Endothelial cell of umbilical vein (primary cell): ENCODE measurements around the gene DIO1. TPM values are rescaled to one million over a fixed set of nuclear protein-coding genes. Genes with fewer than 3 reads are reported as not detected.

Source experiments
- BruUV-seq: library from RNA; stranded (reverse); fragments of 400-500 nt; replicated peaks from 2 replicates; lab custom pipeline; 2021; lab: Mats Ljungman, UMichigan
- CTCF ChIA-PET: fragments of 300-600, 350-600 bp; sonication (Branson Sonifier 250); formaldehyde crosslinking; loops from one replicate; lab custom pipeline; 2021; ENCODE audit warnings: antibody characterized with exemption, inconsistent platforms; lab: Charles Lee
- POLR2A ChIA-PET: fragments of 300-600, 350-600 bp; sonication (Branson Sonifier 250); formaldehyde crosslinking; loops from one replicate; lab custom pipeline; 2021; ENCODE audit warnings: antibody characterized with exemption, inconsistent platforms; lab: Charles Lee
- DNase-seq: peaks from one replicate; pipeline ENCODE4 v3.0.0-alpha.2; 2011; ENCODE audit warnings: low read depth, low spot score
- FAIRE-seq: peaks from 2 replicates; lab custom pipeline; 2011; peaks lifted over from hg19 to GRCh38; lab: Jason Lieb, UNC
- H2AFZ ChIP-seq: 2 replicates; pipeline ENCODE4 v1.6.0; 2012; ENCODE audit warnings: low read depth, low read length, control low read depth, inconsistent platforms
- H3K27ac ChIP-seq: 2 replicates; pipeline ENCODE4 v1.5.1; 2011; ENCODE audit warnings: low read depth, mild to moderate bottlenecking, control low read depth, low read length, moderate library complexity; ENCODE audit not compliant: insufficient read depth
- H3K27me3 ChIP-seq, 2 experiments: 2 replicates each; pipeline versions ENCODE4 v1.6.0 to v1.6.1; 2011; ENCODE audit warnings: low read length in 2 of 2, mixed read lengths in 1 of 2; ENCODE audit not compliant: control insufficient read depth in 2 of 2, insufficient read depth in 2 of 2
- H3K36me3 ChIP-seq, 2 experiments: 2 replicates in 1 of 2; 3 replicates in 1 of 2; pipeline ENCODE4 v1.5.1; 2011; ENCODE audit warnings: low read length in 2 of 2, mild to moderate bottlenecking in 1 of 2, moderate library complexity in 1 of 2; ENCODE audit not compliant: control insufficient read depth in 2 of 2, insufficient read depth in 2 of 2; ENCODE audit errors: extremely low read depth in 1 of 2
- H3K4me1 ChIP-seq: 3 replicates; pipeline ENCODE4 v1.5.1; 2011; ENCODE audit warnings: mild to moderate bottlenecking, low read length; ENCODE audit not compliant: control insufficient read depth, insufficient read depth; ENCODE audit errors: extremely low read depth
- H3K4me2 ChIP-seq: 2 replicates; pipeline ENCODE4 v1.6.1; 2011; ENCODE audit warnings: low read length, control low read depth, mixed read lengths; ENCODE audit not compliant: insufficient read depth
- H3K4me3 ChIP-seq, 3 experiments: fragments of 200-600 bp in 1 of 3; sonication (generic), shearing (Covaris generic) in 1 of 3; replicated peaks in 1 of 3; 2 replicates each; pipeline ENCODE4 v1.5.1; 2011 to 2016; ENCODE audit warnings: control low read depth in 3 of 3, low read length in 3 of 3, mild to moderate bottlenecking in 2 of 3, inconsistent platforms in 1 of 3, low read depth in 1 of 3, moderate library complexity in 1 of 3; ENCODE audit not compliant: insufficient read depth in 1 of 3
- H3K79me2 ChIP-seq: 2 replicates; pipeline ENCODE4 v1.6.0; 2012; ENCODE audit warnings: low read length, inconsistent platforms; ENCODE audit not compliant: control insufficient read depth, insufficient read depth
- H3K9ac ChIP-seq: replicated peaks from 2 replicates; pipeline ENCODE3; 2011; ENCODE audit warnings: low read length, control low read depth; ENCODE audit not compliant: insufficient read depth; ENCODE audit errors: extremely low read depth
- H3K9me1 ChIP-seq: replicated peaks from 3 replicates; pipeline ENCODE4 v1.6.0; 2011; ENCODE audit warnings: mild to moderate bottlenecking, low read length; ENCODE audit not compliant: control insufficient read depth, insufficient read depth; ENCODE audit errors: extremely low read depth
- H3K9me3 ChIP-seq: replicated peaks from 2 replicates; pipeline ENCODE4 v1.5.1; 2012; ENCODE audit warnings: low read length, inconsistent platforms; ENCODE audit not compliant: control insufficient read depth, insufficient read depth
- H4K20me1 ChIP-seq: replicated peaks from 2 replicates; pipeline ENCODE3; 2011; ENCODE audit warnings: mild to moderate bottlenecking, low read length; ENCODE audit not compliant: control insufficient read depth, insufficient read depth; ENCODE audit errors: extremely low read depth
- CTCF ChIP-seq, 2 donors: IDR thresholded peaks; 1 replicate in 1 of 2; 2 replicates in 1 of 2; pipeline ENCODE4 v1.5.1; 2011; ENCODE audit warnings: low read length in 2 of 2, mild to moderate bottlenecking in 2 of 2, moderate library complexity in 2 of 2, control low read depth in 1 of 2, inconsistent platforms in 1 of 2, low read depth in 1 of 2; ENCODE audit not compliant: insufficient read depth in 1 of 2; ENCODE audit errors: extremely low read depth in 1 of 2
- EZH2 ChIP-seq: IDR thresholded peaks from 2 replicates; pipeline ENCODE4 v1.6.1; 2012; ENCODE audit warnings: borderline replicate concordance, low read depth, mild to moderate bottlenecking, moderate library complexity, low read length, inconsistent platforms; ENCODE audit not compliant: severe bottlenecking
- FOS ChIP-seq: IDR thresholded peaks from 2 replicates; pipeline ENCODE4 v1.6.1; 2011; ENCODE audit warnings: mild to moderate bottlenecking, low read length, moderate library complexity, borderline replicate concordance; ENCODE audit not compliant: insufficient read depth
- GATA2 ChIP-seq: IDR thresholded peaks from 2 replicates; pipeline ENCODE4 v1.7.0; 2011; ENCODE audit warnings: low read depth, mild to moderate bottlenecking, moderate library complexity, mixed read lengths, low read length; ENCODE audit not compliant: insufficient read length, insufficient read depth
- JUN ChIP-seq: IDR thresholded peaks from 2 replicates; pipeline ENCODE4 v1.6.1; 2011; ENCODE audit warnings: borderline replicate concordance, low read depth; ENCODE audit not compliant: insufficient read length, insufficient read depth
- MAX ChIP-seq: IDR thresholded peaks from 2 replicates; pipeline ENCODE4 v1.6.1; 2011; ENCODE audit not compliant: insufficient read depth, insufficient read length
- MYC ChIP-seq: IDR thresholded peaks from one replicate; pipeline ENCODE4 v1.6.1; 2011; ENCODE audit warnings: mild to moderate bottlenecking, low read depth, low read length
- POLR2A ChIP-seq: IDR thresholded peaks from 2 replicates; pipeline ENCODE4 v1.6.1; 2012; ENCODE audit warnings: low read depth, mild to moderate bottlenecking, control low read depth, low read length
- POLR2AphosphoS5 ChIP-seq: IDR thresholded peaks from 2 replicates; pipeline ENCODE4 v1.6.1; 2012; ENCODE audit warnings: low read depth, mild to moderate bottlenecking, control low read depth, low read length, moderate library complexity; ENCODE audit not compliant: insufficient read depth
- dilution Hi-C: fragments of 300-500 bp; cut with MboI; formaldehyde crosslinking; loops from one replicate; pipeline ENCODE4 v1.15.0; 2019; ENCODE audit warnings: low sequenced_read_pairs; ENCODE audit not compliant: extremely low pct_ligation_motif_present
- intact Hi-C: fragments of 100-400 bp; cut with micrococcal nuclease; formaldehyde crosslinking; loops from one replicate; pipeline ENCODE4 v1.10.0; 2022
- polyA plus RNA-seq, 4 experiments: library from polyadenylated mRNA; depleted of rRNA in 3 of 4; stranded (reverse) in 3 of 4; unstranded in 1 of 4; fragments of >200 nt; gene quantifications; 2 replicates each; pipeline versions ENCODE4 v1.2.1 to v1.2.3, GENCODE V29; 2011 to 2012; ENCODE audit warnings: missing spikeins in 1 of 4
- total RNA-seq: library from RNA; stranded (reverse); gene quantifications from 2 replicates; pipeline ENCODE4 v1.2.3, GENCODE V29; 2021

DIO1 gene
- total and polyA plus RNA-seq, 2 donors (not counting 3 experiments of a cell fraction or from before 2014, with no cell fraction given): not detected

- CTCF ChIA-PET: interaction anchor here (0.8 to 6.6 kb wide), 3 partner anchors 10 to 78 kb away, joined by 3 to 61 read pairs (median 3); partner anchors contain the start of genes IFT25 and LRRC42
- Histone ChIP-seq H3K4me2 (no peak overlapping the region), H3K36me3 (peaks cover 0 to under 1% of the 10 kb centered on the region in 2 experiments), H3K9me3 (no peaks in the 10 kb centered on the region), H3K27me3 (no peaks in the 10 kb centered on the region), H3K9me1 (no peaks in the 10 kb centered on the region), H3K27ac (no peak overlapping the region), H3K4me1 (peaks cover 8% of the 10 kb centered on the region), H3K9ac (no peak overlapping the region), H4K20me1 (no peaks in the 10 kb centered on the region), H2AFZ (no peak overlapping the region), H3K4me3 (no peak overlapping the region), H3K79me2 (no peaks in the 10 kb centered on the region)
- POLR2A ChIA-PET: interaction anchor here (0.6 kb wide), 1 partner anchor 92 kb away, joined by 4 read pairs; no protein-coding TSS in a partner anchor
- TF ChIP-seq MAX: no peak
- TF ChIP-seq CTCF (IDR thresholded peaks at IDR 0.05; ENCODE audit: extremely low read depth in 1 of 2, insufficient read depth in 1 of 2, low read depth in 1 of 2, low read length in 2 of 2): no peak
- no peak for TF ChIP-seq POLR2A
- no peak for TF ChIP-seq MYC
- TF ChIP-seq POLR2AphosphoS5: no peak
- no peak for TF ChIP-seq GATA2
- TF ChIP-seq FOS: no peak
- no peak for TF ChIP-seq JUN
- no peak for TF ChIP-seq EZH2
- DNase-seq (no peak), FAIRE-seq (no peak)
- dilution Hi-C loops (no loop called here), intact Hi-C loops (no loop called here)
- BruUV-seq: no TSS peak
These were observed 22.8 kb upstream of the DIO1 start for GRCh38 chr1:53871221-53871620.
